ENCODE measurements around the gene BPGM.
A peak's percentile ranks its signal among the peaks of the same experiment; 100 is the strongest.

BPGM gene

DNA sequence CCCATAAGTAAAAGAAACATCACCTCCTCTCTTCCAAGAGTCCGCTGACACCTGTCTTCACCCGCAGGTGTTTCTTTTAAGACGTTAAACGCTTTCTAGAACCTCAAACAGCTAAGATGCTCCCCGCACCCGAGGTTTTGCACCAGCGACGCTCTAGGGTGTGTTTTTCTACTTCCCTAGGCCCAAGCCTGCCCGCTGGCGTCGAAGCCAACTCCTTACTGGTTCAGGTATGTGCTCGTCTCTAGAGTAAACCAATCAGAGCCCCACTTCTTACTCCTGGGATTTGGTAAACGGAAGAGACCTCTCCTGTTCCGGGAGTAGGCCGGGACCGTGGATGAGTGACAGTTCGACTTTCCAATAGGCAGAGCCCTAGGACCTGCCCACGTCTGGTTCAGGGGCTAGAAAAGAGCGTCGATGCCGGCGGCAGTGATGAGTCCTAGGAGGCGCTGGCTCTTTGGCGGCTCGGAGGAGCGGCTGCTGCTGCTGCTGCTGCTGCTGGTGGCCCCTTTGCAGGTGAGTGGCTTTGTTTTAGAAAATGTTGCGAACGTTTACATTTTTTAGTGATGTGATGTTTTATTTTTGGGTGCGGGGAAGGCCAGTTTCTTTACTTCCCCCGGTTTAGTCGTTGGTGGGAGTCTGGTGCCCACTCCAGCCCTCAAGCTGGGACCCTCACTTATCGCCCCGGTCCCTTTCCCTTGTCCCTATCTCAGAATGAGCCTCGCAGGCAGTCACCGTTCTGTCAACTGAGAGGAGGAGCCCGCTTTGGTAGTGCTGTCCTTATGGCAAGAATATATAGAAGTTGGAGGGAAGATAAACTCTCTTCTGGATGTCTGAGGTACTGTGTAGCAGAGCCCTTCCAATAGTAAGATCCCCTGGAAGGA lies at the start of gene BPGM:
Gene BPGM (plus strand): TSS at position 429 of the 881 bp plus-strand sequence. CDS start 14,655 bp downstream, outside the sequence.
- H3K36me3 Mint-ChIP-seq (ENCODE audit: low read depth), result peaks cover 15% of the 10 kb centered on the region
- no peak within 1 kb of the TSS for H3K4me3 Mint-ChIP-seq
- peak; percentile 95 for DNase-seq (ENCODE audit: low spot score)
- H3K27me3 Mint-ChIP-seq (ENCODE audit: low read depth), result no peaks in the 10 kb centered on the region
- H3K9me3 Mint-ChIP-seq, result peaks cover 9% of the 10 kb centered on the region
- H3K4me1 Mint-ChIP-seq (ENCODE audit: low read depth), result peaks cover 23% of the 10 kb centered on the region
- H3K27ac Mint-ChIP-seq, result no peak within 1 kb of the TSS

- Mint-ChIP-seq H3K27me3 (ENCODE audit: low read depth) (peaks cover 12% of the 10 kb centered on the region), H3K4me1 (ENCODE audit: low read depth) (no peaks in the 10 kb centered on the region), H3K27ac (no peak overlapping the region), H3K4me3 (no peak overlapping the region), H3K36me3 (ENCODE audit: low read depth) (no peaks in the 10 kb centered on the region), H3K9me3 (peaks cover 4% of the 10 kb centered on the region)
- no peak for DNase-seq (ENCODE audit: low spot score)
Measured at GRCh38 chr7:134599371-134599770, 47.3 kb upstream of the BPGM start.

- H3K9me3 Mint-ChIP-seq, result peaks cover 4% of the 10 kb centered on the region
- no peak overlapping the region for H3K27ac Mint-ChIP-seq
- H3K36me3 Mint-ChIP-seq (ENCODE audit: low read depth), result no peaks in the 10 kb centered on the region
- peaks cover 21% of the 10 kb centered on the region for H3K27me3 Mint-ChIP-seq (ENCODE audit: low read depth)
- DNase-seq (ENCODE audit: low spot score), result no peak
- H3K4me1 Mint-ChIP-seq (ENCODE audit: low read depth), result peaks cover 1% of the 10 kb centered on the region
- no peak overlapping the region for H3K4me3 Mint-ChIP-seq
Measured at GRCh38 chr7:134601459-134601858, 45.2 kb upstream of the BPGM start.

DNA sequence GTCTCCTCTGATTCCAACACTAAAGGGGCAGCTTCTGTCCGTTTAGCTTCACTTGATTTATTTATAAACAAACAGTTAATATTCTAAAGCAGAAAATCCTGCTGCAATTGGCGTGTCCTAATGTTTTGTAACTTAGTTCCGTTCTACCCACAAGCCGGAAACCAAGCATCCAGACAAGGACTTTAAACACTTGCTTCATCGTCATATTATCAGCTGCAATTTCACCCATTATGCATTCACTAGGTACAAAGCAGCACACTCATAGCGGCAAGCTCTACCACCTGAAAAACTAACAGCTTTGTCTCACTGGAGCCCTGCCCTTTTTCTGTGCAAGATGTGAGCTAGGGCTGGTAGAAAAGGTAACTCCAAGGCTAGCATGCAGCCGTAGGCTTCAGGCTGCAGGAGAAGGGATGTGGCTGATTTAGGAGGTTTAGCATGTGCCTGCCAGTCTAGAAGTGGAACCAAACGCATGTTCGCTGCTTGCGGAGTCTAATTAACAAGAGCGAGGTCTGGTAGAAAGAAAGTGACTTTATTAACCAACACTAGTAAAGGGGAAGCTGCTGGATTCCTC lies 43.7 kb upstream of the BPGM start:
- Mint-ChIP-seq H3K4me3 (no peak overlapping the region), H3K36me3 (ENCODE audit: low read depth) (no peaks in the 10 kb centered on the region), H3K27me3 (ENCODE audit: low read depth) (peaks cover 29% of the 10 kb centered on the region), H3K27ac (no peak overlapping the region), H3K4me1 (ENCODE audit: low read depth) (peaks cover 4% of the 10 kb centered on the region), H3K9me3 (peaks cover 4% of the 10 kb centered on the region)
- DNase-seq (ENCODE audit: low spot score), result no peak

- DNase-seq (ENCODE audit: low spot score), result peak; percentile 33
- peaks cover 4% of the 10 kb centered on the region for H3K4me1 Mint-ChIP-seq (ENCODE audit: low read depth)
- H3K36me3 Mint-ChIP-seq (ENCODE audit: low read depth), result no peaks in the 10 kb centered on the region
- no peaks in the 10 kb centered on the region for H3K9me3 Mint-ChIP-seq
- peaks cover 40% of the 10 kb centered on the region for H3K27me3 Mint-ChIP-seq (ENCODE audit: low read depth)
- peak overlapping the region; percentile 71 for H3K4me3 Mint-ChIP-seq
- no peak overlapping the region for H3K27ac Mint-ChIP-seq
Measured at GRCh38 chr7:134605978-134606923, 40.4 kb upstream of the BPGM start.

GRCh38 chr7:134611611-134612151 lies 35.0 kb upstream of the BPGM start:
- Mint-ChIP-seq H3K27me3 (ENCODE audit: low read depth) (peaks cover 36% of the 10 kb centered on the region), H3K36me3 (ENCODE audit: low read depth) (no peaks in the 10 kb centered on the region), H3K4me3 (no peak overlapping the region), H3K4me1 (ENCODE audit: low read depth) (peaks cover 14% of the 10 kb centered on the region), H3K27ac (no peak overlapping the region), H3K9me3 (no peaks in the 10 kb centered on the region)
- no peak for DNase-seq (ENCODE audit: low spot score)

DNA sequence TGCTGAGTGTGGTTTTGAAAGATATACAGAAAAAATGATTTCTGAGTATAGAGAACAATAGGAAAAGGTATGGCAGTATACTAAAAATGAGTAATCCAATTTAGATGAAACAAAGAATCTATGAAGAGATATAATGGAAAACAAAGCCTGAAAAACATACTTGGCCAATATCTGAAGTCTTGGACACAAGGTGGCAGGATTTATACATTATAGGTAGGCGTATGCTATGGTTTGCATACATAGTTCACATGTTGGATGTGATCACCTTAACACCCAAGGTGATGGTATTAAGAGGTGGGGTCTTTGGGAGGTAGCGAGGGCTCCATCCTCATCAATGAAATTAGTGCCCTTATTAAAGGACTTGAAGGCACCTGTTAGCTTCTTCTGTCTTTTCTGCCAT lies 34.5 kb upstream of the BPGM start:
- H3K27me3 Mint-ChIP-seq (ENCODE audit: low read depth), result peaks cover 34% of the 10 kb centered on the region
- no peaks in the 10 kb centered on the region for H3K9me3 Mint-ChIP-seq

GRCh38 chr7:134613623-134614347 lies 32.9 kb upstream of the BPGM start:
- Mint-ChIP-seq H3K27ac (no peak overlapping the region), H3K36me3 (ENCODE audit: low read depth) (no peaks in the 10 kb centered on the region), H3K27me3 (ENCODE audit: low read depth) (peaks cover 30% of the 10 kb centered on the region), H3K9me3 (no peaks in the 10 kb centered on the region), H3K4me1 (ENCODE audit: low read depth) (peaks cover 13% of the 10 kb centered on the region), H3K4me3 (peak overlapping the region; percentile 3)
- peak; percentile 69 for DNase-seq (ENCODE audit: low spot score)

More for the DNA sequence above, 34.5 kb upstream of the BPGM start:
- Mint-ChIP-seq H3K27ac (no peak overlapping the region), H3K4me3 (no peak overlapping the region), H3K36me3 (ENCODE audit: low read depth) (no peaks in the 10 kb centered on the region), H3K4me1 (ENCODE audit: low read depth) (peaks cover 13% of the 10 kb centered on the region)
- DNase-seq (ENCODE audit: low spot score), result no peak

DNA sequence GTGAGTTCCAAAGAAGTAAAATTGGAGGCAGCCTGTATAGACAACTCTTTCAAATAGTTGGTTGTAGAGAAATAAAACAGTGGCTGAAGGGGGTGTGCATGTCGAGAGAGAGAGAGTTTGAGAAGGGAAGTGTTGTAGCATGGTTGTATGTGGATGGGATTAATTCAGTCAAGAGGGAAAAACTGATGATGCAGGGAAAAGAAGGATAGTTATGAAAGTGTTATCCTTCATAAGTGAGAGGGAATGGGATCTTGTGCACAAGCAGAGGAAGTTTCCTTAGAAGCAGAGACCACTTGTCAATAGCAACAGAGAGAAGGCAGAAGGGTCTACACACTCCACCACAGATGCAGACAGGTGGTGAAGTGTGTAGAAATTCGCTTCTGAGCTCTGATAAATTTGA lies 30.0 kb upstream of the BPGM start:
- H3K4me3 Mint-ChIP-seq, result no peak overlapping the region
- no peak overlapping the region for H3K27ac Mint-ChIP-seq
- H3K27me3 Mint-ChIP-seq (ENCODE audit: low read depth), result peaks cover 29% of the 10 kb centered on the region
- H3K9me3 Mint-ChIP-seq, result no peaks in the 10 kb centered on the region
- no peaks in the 10 kb centered on the region for H3K36me3 Mint-ChIP-seq (ENCODE audit: low read depth)
- peaks cover 13% of the 10 kb centered on the region for H3K4me1 Mint-ChIP-seq (ENCODE audit: low read depth)
- no peak for DNase-seq (ENCODE audit: low spot score)

DNA sequence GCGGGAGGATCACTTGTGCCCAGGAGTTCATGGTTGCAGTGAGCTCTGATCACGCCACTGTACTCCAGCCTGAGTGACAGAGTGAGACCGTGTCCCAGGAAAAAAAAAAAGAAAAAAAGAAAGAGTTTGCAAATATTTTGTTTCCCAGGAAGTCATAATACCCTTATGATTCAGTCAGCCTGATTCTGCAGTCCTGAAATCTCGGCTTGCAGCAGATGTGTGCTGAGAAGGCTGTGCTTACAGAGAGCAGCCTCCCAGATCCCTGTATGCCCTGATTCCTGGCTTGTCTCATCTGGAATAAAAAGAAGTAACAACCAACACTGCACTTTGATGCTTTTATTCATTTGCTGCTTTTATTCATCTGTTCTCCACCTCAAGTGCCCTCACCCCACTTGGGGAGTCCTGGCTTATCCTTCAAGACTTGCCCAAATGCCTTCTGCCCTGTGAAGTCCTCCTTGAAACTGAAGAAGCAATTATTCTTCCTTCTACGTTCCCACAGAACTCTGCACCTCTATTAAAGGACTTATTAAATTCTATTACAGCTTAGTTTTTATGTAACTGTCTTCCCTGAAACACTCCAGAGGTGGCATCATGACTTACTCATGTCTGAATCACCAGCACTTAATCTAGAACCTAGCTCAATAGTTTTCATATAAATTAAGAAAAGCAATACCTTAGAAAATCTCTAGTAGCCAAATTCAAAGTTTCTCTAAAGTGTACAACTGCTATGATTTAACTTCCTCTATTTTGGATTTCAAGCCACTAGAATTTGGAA lies 27.7 kb upstream of the BPGM start:
- Mint-ChIP-seq H3K4me1 (ENCODE audit: low read depth) (peaks cover 4% of the 10 kb centered on the region), H3K4me3 (no peak overlapping the region), H3K27me3 (ENCODE audit: low read depth) (peaks cover 33% of the 10 kb centered on the region), H3K27ac (no peak overlapping the region), H3K9me3 (no peaks in the 10 kb centered on the region), H3K36me3 (ENCODE audit: low read depth) (no peaks in the 10 kb centered on the region)
- no peak for DNase-seq (ENCODE audit: low spot score)

GRCh38 chr7:134619627-134620331 lies 26.9 kb upstream of the BPGM start:
- Mint-ChIP-seq H3K27me3 (ENCODE audit: low read depth) (peaks cover 31% of the 10 kb centered on the region), H3K36me3 (ENCODE audit: low read depth) (no peaks in the 10 kb centered on the region), H3K27ac (no peak overlapping the region), H3K4me1 (ENCODE audit: low read depth) (no peaks in the 10 kb centered on the region), H3K9me3 (no peaks in the 10 kb centered on the region), H3K4me3 (no peak overlapping the region)
- DNase-seq (ENCODE audit: low spot score), result no peak

GRCh38 chr7:134622303-134622995 lies 24.2 kb upstream of the BPGM start:
- H3K27me3 Mint-ChIP-seq (ENCODE audit: low read depth), result peaks cover 35% of the 10 kb centered on the region
- no peaks in the 10 kb centered on the region for H3K9me3 Mint-ChIP-seq
- no peak overlapping the region for H3K27ac Mint-ChIP-seq
- H3K36me3 Mint-ChIP-seq (ENCODE audit: low read depth), result no peaks in the 10 kb centered on the region
- H3K4me1 Mint-ChIP-seq (ENCODE audit: low read depth), result no peaks in the 10 kb centered on the region
- DNase-seq (ENCODE audit: low spot score), result no peak
- H3K4me3 Mint-ChIP-seq, result no peak overlapping the region

Measured in T-helper 2 cell treated with Interferon-gamma antibody and Interleukin-4, amounts not matched to agents 5 μg/mL and 100 μg/mL, for 36 hours (primary cell).